ENCODE data around the gene DIP2C. TPM values are rescaled to one million over a fixed set of nuclear protein-coding genes. Genes with fewer than 3 reads are reported as not detected.

Gene DIP2C
- total and polyA plus RNA-seq, 2 donors (not counting 1 experiment from before 2014, with no cell fraction given) = 1.3 to 1.9 TPM

- Histone ChIP-seq H3K9me3 (ENCODE audit: control extremely low read depth in 1 of 3, control insufficient read depth in 2 of 3, insufficient read depth in 1 of 3, low read length in 2 of 3) (no peaks in the 10 kb centered on the region), H3K27me3 (replicated peaks in 1 of 4; ENCODE audit: control extremely low read depth in 1 of 4, control insufficient read depth in 3 of 4, insufficient read depth in 4 of 4, low read length in 3 of 4) (peaks cover 0 to 17% (median 9%) of the 10 kb centered on the region in 4 experiments), H3K4me2 (replicated peaks; ENCODE audit: low read depth, low read length, poor library complexity, severe bottlenecking) (no peak overlapping the region), H3K4me3 (ENCODE audit: control extremely low read depth in 1 of 5, extremely low read depth in 1 of 5, insufficient read depth in 1 of 5, low read depth in 2 of 5, low read length in 4 of 5) (no peak overlapping the region), H3K36me3 (replicated peaks in 1 of 2; ENCODE audit: control extremely low read depth in 1 of 2, control insufficient read depth in 1 of 2, extremely low read depth in 1 of 2, insufficient read depth in 2 of 2, low read length in 1 of 2) (no peaks in the 10 kb centered on the region), H3K27ac (ENCODE audit: low read length in 2 of 2) (no peak overlapping the region), H3K4me1 (ENCODE audit: control insufficient read depth in 2 of 2, insufficient read depth in 2 of 2, low read length in 2 of 2) (no peaks in the 10 kb centered on the region), H3K79me2 (ENCODE audit: control insufficient read depth, insufficient read depth, low read length) (no peaks in the 10 kb centered on the region), H3K9ac (ENCODE audit: low read length) (no peak overlapping the region), H4K20me1 (ENCODE audit: control insufficient read depth, insufficient read depth, low read length, poor library complexity, severe bottlenecking) (no peaks in the 10 kb centered on the region), H2AFZ (ENCODE audit: insufficient read depth, low read depth, low read length, poor library complexity, severe bottlenecking) (no peak overlapping the region)
- Mint-ChIP-seq H3K27me3 (peaks cover 21% of the 10 kb centered on the region), H3K4me3 (no peak overlapping the region), H3K27ac (no peak overlapping the region), H3K9me3 (ENCODE audit: insufficient read depth) (no peaks in the 10 kb centered on the region), H3K4me1 (no peaks in the 10 kb centered on the region)
- intact Hi-C loops (cut with micrococcal nuclease) = no loop called here
- DNase-seq (no peak), ATAC-seq (ENCODE audit: low read depth) (no peak)
- POLR2A ChIA-PET = no interaction called here
- 72% methylated on average over 20 of the region's 23 CpGs for WGBS (ENCODE audit: insufficient coverage)
- no peak for TF ChIP-seq EZH2 (IDR thresholded peaks at IDR 0.05; ENCODE audit: borderline replicate concordance, insufficient read depth, low read depth, low read length, poor library complexity, severe bottlenecking)
- no peak for TF ChIP-seq CTCF (IDR thresholded peaks at IDR 0.05)
- CTCF ChIA-PET = no interaction called here
Observed at GRCh38 chr10:490891-491571, 198.4 kb downstream of the DIP2C start.

- WGBS (ENCODE audit: insufficient coverage) = 94% methylated on average over 14 of the region's 16 CpGs
- H3K4me1 ChIP-seq (ENCODE audit: control insufficient read depth in 2 of 2, insufficient read depth in 2 of 2, low read length in 2 of 2) = peaks cover 0 to 6% of the 10 kb centered on the region in 2 donors
- no peak overlapping the region for H3K4me3 Mint-ChIP-seq
- H3K4me3 ChIP-seq (ENCODE audit: control extremely low read depth in 1 of 5, extremely low read depth in 1 of 5, insufficient read depth in 1 of 5, low read depth in 2 of 5, low read length in 4 of 5) = no peak overlapping the region
- TF ChIP-seq EZH2 (IDR thresholded peaks at IDR 0.05; ENCODE audit: borderline replicate concordance, insufficient read depth, low read depth, low read length, poor library complexity, severe bottlenecking) = no peak
- no peak for TF ChIP-seq CTCF (IDR thresholded peaks at IDR 0.05)
- no peaks in the 10 kb centered on the region for H3K4me1 Mint-ChIP-seq
- no peak overlapping the region for H3K9ac ChIP-seq (ENCODE audit: low read length)
- ATAC-seq (ENCODE audit: low read depth) (no peak), DNase-seq (no peak)
- no peaks in the 10 kb centered on the region for H3K9me3 ChIP-seq (ENCODE audit: control extremely low read depth in 1 of 3, control insufficient read depth in 2 of 3, insufficient read depth in 1 of 3, low read length in 2 of 3)
- no peak overlapping the region for H3K27ac Mint-ChIP-seq
- H3K9me3 Mint-ChIP-seq (ENCODE audit: insufficient read depth) = no peaks in the 10 kb centered on the region
- no peak overlapping the region for H2AFZ ChIP-seq (ENCODE audit: insufficient read depth, low read depth, low read length, poor library complexity, severe bottlenecking)
- peaks cover 21% of the 10 kb centered on the region for H3K27me3 Mint-ChIP-seq
- no peaks in the 10 kb centered on the region for H3K36me3 ChIP-seq (replicated peaks in 1 of 2; ENCODE audit: control extremely low read depth in 1 of 2, control insufficient read depth in 1 of 2, extremely low read depth in 1 of 2, insufficient read depth in 2 of 2, low read length in 1 of 2)
- H3K4me2 ChIP-seq (replicated peaks; ENCODE audit: low read depth, low read length, poor library complexity, severe bottlenecking) = no peak overlapping the region
- intact Hi-C loops (cut with micrococcal nuclease) = no loop called here
- no peaks in the 10 kb centered on the region for H4K20me1 ChIP-seq (ENCODE audit: control insufficient read depth, insufficient read depth, low read length, poor library complexity, severe bottlenecking)
- CTCF ChIA-PET = no interaction called here
- H3K27ac ChIP-seq (ENCODE audit: low read length in 2 of 2) = no peak overlapping the region
- no peaks in the 10 kb centered on the region for H3K79me2 ChIP-seq (ENCODE audit: control insufficient read depth, insufficient read depth, low read length)
- POLR2A ChIA-PET = no interaction called here
- H3K27me3 ChIP-seq (replicated peaks in 1 of 4; ENCODE audit: control extremely low read depth in 1 of 4, control insufficient read depth in 3 of 4, insufficient read depth in 4 of 4, low read length in 3 of 4) = peaks cover 0 to 17% (median 9%) of the 10 kb centered on the region in 4 experiments
Observed at GRCh38 chr10:490256-490655, 199.2 kb downstream of the DIP2C start.
